Body of pancreas (tissue), 4 donors: ENCODE data around the gene HLA-DMB.

Experiments
- CTCF ChIP-seq, 7 experiments: fragments of 450-650 bp in 4 of 7; fragments of 200-600 bp in 3 of 7; sonication (generic) in 3 of 7; IDR thresholded peaks; one replicate each; pipeline ENCODE4 v1.5.1; 2016 to 2019; ENCODE audit warnings: antibody characterized with exemption in 7 of 7
- POLR2A ChIP-seq, 3 donors: fragments of 450-650 bp; IDR thresholded peaks; one replicate each; pipeline ENCODE4 v1.6.1; 2016; ENCODE audit warnings: antibody characterized with exemption in 3 of 3, mild to moderate bottlenecking in 2 of 3

GRCh38 chr6:32974541-32975308 is 33.9 kb upstream of the HLA-DMB start:
- TF ChIP-seq CTCF (IDR thresholded peaks at IDR 0.05) (no peak), POLR2A (IDR thresholded peaks at IDR 0.05) (no peak)
